Activated naive CD4-positive, alpha-beta T cell treated with anti-CD3 and anti-CD28 coated beads for 36 hours (primary cell): ENCODE data around the gene TMEM35B. TPM values are rescaled to one million over a fixed set of nuclear protein-coding genes. Genes with fewer than 3 reads are reported as not detected.

Experiments used
- total RNA-seq, 2 experiments: library from RNA; stranded (reverse); gene quantifications; one replicate each; pipeline ENCODE4 v1.2.3, GENCODE V29; 2021

The TMEM35B gene
- total RNA-seq, 2 experiments from 2014 or later = 18.2 to 19.9 TPM

Other genes with a start within 250 kb of the TMEM35B start
- not detected for gene GJB5, start 230.3 kb downstream of the TMEM35B start, total RNA-seq
- gene GJB4, start 225.6 kb downstream of the TMEM35B start, total RNA-seq = not detected
- not detected for gene GJB3, start 204.1 kb downstream of the TMEM35B start, total RNA-seq
- under 1 TPM; 0.24 to 0.69 TPM for gene GJA4, start 192.3 kb downstream of the TMEM35B start, total RNA-seq
- 10 to 100 TPM; 37.6 to 38.6 TPM for gene SMIM12, start 125.6 kb downstream of the TMEM35B start, total RNA-seq
- gene DLGAP3, start 55.7 kb downstream of the TMEM35B start, total RNA-seq = under 1 TPM; 0.69 to 0.74 TPM
- gene ZMYM6, start 46.6 kb upstream of the TMEM35B start, total RNA-seq = 10 to 100 TPM; 18.5 to 19.1 TPM
- 1 to 10 TPM; 7.3 to 7.9 TPM for gene ZMYM1, start 94.0 kb upstream of the TMEM35B start, total RNA-seq
- 100 to 1,000 TPM; 260 to 269 TPM for gene SFPQ, start 207.8 kb upstream of the TMEM35B start, total RNA-seq